GM19025 (cell line): ENCODE measurements around the gene DLG2.

Experiments
- ATAC-seq: cut with Tn5 transposase; IDR thresholded peaks from one replicate; pipeline ENCODE4 v1.9.1; 2021; ENCODE audit warnings: mild to moderate bottlenecking, low read depth, moderate library complexity; ENCODE audit not compliant: unreplicated experiment

The DLG2 gene

DNA sequence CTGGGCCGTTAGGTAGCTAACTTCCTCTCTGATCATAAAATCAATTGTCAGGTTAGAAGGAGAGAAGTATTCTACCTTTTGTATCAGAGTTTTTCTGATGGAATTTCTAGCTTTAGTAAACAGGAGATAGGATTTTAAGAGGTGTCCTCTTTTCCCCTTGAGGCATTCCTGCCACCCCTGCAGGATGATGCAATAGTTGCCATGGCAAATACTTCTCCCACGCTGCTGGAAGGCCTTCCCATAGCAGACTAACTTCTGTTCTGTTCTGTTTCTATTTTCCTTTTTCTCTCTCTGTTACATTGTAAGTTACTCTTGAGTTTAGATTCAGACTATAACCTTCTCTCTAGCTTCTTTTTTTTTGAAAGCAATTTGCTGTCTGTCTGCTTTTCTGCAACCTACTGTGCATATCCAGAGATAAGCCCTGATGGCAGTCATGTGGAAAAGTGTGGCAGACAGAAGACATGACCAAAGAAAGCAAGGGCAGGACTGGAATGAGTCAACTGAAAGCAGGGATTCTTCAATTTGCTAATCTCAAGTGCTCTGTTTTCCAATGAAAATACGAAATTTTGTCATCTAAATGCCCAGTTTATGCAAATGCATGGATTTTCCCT is 679.1 kb downstream of the DLG2 start:
- no peak for ATAC-seq

DNA sequence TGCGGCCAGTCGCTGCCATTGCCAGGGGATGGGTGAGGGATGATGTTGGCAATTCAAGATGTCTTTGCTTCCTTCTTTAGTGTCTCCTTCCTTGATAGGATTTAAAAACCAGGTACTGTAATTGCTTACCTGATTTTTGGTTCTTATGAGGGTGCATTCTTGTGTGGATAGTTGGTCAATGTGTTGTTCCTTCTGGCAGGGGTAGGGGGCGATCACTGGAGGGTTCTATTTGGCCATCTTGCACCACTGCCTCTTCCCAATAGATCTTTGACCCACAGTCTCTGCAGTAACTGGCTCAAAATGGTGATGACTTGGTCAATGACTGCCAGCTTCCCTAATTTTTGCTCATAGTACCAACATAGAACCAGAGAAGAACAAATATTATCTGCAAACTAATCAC is 680.1 kb downstream of the DLG2 start:
- ATAC-seq, result no peak

DNA sequence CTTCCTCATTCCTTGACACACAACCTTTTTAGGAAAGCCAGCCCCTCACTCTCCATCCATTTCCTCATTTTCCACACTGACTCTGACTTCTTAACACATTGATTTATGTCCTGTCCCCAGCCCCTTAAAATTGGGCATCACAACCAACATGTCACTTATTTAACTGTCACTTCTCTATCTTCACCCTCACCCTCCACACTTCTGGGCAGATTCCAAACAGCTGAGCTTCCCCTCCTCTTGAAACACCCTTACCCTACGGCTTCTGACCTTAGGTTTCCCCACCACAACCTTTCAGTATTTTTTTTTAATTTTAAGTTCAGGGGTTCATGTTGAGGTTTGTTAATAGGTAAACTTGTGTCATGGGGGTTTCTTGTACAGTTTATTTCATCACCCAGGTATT is 696.3 kb downstream of the DLG2 start:
- no peak for ATAC-seq

DNA sequence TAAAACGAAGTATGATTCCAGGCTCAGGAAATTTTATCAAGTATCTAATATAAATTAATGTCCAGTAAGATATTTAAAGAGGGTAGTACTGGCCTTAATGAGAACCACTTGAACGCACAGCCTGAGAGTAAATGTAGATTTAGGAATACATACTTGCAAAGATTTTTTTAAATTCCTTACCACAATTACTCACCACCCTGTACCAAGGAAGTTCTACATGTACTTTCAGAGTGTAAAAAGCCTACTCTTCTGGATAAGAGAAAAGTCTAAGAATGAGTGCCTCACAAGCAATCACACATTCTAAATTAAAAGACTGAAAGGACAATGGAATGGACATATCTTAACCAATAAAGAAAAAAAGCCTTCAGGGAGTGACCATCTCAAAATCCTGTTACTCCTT is 697.4 kb downstream of the DLG2 start:
- ATAC-seq, result no peak

DNA sequence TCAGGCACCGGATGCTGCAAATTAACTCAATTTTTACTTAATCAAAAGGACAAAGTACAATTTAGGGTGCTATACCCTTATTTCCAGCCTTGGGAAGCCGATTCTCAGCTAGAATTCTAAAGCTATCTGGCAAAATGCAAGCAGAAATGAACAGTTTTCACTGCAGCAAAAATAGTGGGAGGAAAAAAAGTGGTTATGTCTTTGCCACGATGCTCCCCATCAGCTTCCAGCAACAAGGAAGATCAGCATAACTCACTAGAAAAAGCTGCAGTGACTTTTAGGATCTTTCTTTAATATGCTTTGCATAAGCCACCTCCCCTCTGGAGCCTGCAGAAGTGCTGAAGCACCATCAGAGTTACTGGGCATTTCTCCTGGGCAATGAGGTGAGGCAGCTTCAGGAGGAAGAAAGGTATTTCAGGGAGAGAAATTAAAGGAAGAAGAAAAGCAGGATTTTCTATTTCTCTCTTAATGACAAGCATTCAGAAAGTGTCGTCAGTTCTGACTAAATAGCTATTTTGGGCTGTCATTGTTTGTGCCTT is 702.9 kb downstream of the DLG2 start:
- ATAC-seq, result no peak

DNA sequence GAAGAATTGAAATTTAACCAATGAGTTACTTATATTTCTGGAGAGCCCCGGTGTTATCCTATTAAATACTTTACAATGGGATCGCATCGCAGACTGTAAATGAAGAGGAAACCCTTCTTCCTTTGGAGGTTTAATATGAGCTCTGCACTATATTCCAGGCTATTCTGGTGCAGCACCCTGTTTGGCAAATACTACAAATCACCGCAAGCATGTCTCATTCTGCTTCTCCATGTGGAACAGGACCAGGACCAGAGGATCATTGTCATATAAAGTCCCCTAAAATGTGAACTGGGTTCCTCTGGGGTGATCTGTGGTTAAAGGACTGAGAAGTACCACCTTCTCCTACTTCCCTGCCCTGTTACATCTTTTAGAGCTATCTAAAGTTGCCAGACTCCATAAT is 703.7 kb downstream of the DLG2 start:
- no peak for ATAC-seq

DNA sequence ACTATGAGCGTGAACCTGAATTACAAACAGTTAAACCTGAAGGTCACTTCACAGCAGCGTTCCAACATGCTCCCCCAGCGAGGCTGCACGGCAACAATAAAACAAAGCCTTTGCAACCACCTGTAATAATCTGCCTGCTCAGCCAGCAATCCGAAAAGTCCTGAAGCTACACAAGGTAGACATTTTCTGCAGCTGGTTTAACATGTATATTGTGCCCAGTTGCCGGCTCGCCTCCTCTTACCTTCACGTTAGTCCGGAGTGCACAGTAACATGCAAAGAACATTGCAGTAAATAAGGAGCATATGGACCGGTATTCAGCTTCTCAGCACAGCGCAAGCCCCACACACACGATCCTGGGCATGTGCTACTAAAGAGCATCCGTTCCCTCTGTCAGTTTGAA is 704.3 kb downstream of the DLG2 start:
- no peak for ATAC-seq

DNA sequence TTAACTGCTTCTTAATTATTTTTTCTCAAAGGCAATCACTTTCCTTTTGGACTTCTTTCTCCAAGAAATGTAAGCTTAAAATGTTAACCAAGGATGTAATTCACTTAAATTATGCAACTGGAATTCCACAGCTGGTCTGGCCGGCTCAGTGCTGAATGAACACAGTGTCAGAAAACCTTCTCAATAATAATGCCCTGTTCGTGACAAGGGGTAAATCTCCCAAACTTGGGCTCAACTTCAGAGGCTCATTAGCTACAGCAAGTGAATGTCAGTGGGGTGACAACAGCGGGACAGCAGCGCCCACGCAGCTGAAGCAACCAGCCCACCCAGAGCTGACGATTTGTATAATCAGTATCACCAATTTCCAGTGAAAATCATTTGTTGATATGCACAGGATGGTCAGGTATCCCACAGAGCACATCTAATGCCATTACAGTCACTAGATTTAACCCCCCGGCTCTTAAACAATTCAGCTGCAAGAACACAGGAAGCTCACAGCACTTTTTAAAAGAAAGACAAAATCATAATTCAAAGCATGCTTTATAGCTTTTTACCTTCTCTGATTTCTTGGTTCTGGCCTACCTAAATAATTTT is 704.8 kb downstream of the DLG2 start:
- ATAC-seq, result no peak

DNA sequence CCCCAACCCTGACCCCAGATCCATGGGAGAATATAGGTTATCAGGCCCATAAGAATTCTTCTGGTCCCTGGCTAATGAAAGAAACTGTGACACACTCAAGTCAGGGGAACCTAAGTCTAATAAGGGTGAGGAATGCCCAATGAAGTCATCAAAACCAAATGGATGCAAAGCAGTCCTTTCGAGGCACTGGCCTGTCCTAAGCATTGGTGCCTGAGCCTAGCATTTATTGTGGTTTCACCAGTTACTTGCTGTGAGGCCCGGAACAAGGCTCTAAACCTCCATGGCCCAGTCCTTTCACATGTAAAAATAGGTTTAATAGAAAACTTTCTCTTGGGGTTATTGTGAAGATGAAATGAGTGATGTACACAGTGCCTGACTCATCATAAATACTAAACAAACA is 712.6 kb downstream of the DLG2 start:
- ATAC-seq, result no peak

DNA sequence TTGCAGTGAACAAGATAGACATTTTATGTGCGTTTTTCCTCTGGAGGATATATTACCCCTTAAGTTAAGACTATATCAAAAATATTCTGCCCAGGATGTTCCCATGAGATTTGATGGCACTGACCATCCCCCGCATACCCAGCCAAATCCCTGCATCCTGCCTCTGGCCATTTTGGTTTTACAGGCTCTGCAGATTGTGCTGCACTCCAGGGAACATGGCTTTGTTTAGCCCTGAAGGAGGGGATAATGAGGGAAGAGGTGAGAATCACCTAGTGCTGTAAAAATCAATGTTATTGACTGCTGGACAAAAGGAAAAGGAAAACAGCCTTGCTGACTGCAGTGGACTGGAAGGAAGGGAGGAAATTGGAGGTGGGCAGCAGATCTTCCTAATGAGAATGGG is 717.4 kb downstream of the DLG2 start:
- ATAC-seq, result no peak

DNA sequence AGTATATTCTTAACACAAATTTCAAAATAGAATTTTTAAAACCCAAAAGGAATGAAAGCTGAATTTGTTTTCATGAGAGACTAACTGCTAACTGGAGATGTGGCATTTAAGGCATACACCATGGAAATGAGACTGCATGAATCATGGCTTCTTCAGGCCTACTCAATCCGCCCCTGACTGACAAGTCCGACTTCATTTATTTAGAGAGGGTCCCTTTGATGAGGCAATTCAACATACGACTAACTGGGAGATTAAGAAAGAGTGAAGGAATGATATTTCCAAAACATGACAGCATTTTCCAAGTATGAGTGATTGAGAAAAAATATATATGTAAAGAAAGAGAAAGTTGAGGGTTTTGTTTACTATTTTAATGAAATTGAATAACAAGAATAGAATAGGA is 720.1 kb downstream of the DLG2 start:
- no peak for ATAC-seq

DNA sequence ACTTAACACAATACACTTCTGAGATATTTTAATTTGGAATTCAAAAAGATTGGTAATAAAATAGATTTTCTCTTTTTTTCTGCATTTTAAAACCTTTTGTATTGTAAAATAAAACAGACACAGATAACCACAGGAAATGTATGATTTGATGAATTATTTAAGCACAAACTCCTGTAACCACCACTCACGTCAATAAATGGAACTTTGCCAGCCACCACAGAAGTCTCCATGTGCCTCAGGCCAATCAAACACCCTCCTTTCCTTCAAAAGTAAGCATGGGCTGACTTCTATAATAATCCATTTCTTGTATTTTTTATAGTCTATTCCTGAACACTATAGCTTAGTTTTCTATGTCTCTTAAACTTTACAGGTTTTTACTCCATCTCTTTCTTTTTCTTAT is 721.7 kb downstream of the DLG2 start:
- ATAC-seq, result no peak

DNA sequence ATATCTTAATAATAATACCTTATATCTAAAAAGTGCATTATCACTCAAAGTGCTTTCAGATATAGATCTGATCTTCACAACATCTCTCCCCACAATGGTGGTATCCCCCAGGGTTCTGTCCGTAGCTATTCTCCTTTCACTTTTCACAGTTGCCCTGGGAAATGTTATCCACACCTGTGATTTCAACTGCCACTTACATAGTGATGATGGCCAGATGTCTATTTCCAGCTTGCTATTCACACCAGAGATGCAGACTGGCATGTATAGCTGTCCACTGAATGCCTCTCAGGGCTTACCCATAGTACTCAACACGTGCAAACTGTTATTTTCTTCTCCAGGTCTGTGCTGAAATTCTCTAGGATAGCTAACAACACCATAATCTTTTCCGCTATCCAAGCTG is 724.7 kb downstream of the DLG2 start:
- ATAC-seq, result no peak

DNA sequence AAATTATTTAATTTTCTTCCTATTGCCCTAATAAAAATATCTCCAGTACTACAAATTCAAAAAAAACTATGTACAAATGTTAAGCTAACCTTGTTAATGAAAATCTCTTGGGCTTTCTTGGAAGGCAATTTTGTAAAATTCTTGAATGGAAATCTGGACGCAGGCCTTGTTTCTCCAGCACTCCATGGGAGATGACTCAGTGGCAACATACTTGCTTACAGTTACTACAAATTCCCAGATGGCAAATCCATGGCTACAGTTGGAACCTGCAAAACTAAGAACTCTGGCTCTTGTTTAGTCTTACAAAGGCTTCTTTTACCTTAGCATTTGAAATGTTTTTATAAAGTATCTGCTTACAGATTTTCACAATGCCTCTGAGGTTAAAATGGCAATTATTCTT is 725.2 kb downstream of the DLG2 start:
- no peak for ATAC-seq

DNA sequence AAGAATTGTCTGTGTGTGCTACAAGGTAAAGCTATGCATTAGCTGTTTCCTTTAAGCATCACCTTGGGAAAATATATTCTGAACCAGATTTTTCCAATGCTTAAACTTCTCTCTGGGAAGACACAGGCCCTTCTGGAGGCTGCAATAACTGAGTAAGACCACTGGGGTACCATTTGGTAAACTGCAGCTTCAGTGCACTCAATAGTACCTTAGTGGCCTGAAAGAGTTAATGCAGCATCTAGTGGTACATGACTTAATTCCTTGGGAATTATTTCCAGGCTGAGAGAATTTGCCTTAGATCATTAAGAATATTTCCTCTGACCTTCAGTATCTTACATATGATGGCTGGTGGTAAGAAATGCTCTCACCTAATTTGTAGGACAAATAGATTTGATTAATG is 727.4 kb downstream of the DLG2 start:
- ATAC-seq, result no peak

DNA sequence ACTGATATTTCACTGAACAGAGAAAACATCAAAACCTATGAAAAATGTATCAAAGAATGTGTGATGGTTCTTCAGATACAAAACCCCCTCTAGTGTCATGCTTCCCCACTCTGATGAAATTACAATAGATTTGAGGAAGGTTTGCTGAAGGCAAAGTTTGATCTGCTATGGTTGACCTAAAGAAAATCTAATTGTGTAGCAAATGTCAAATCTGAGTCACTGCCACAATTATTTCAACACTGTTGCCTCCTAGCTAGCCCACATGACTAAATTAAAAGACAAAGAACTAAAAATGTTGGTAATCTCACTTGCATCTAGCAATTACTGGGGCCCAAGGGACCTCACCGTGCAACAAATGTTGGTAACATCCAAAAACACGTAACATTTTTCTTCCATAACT is 728.0 kb downstream of the DLG2 start:
- no peak for ATAC-seq

DNA sequence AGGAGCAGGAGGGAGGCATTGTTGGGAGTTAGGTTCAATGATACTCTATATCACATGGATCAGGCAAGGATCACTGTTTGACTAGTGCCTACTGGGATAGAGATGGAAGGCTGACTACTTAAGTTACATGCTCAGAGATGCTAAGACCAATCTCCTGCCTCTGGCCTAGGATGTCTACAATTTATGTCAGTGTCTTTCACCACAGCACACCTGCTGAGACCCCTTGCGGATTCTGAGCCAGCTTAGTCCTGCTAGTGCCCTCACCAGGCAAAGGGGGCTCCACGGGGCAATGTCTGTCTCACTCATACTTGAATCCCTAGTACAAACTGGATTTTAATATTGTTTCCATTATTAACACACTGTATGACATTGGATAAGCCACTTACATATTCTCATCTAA is 732.5 kb downstream of the DLG2 start:
- no peak for ATAC-seq

DNA sequence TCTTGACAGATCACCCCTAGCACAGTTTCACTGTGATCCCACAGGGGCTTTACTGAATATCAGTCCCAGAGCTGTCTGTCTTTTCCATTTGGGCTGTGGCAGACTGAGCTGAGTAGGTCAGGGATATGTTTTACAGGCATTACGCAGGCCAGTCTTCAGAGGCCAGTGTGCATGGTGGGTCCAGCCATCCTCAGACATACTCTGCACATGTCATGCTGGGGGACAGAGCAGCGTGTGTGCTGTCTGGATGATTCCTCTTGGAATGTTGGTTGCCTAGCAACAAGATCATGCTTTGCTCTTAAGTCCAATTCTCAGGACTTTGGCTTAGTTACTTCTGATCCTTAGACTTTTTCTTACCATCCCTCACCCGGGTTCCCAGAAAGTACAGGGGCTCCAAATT is 736.5 kb downstream of the DLG2 start:
- no peak for ATAC-seq

DNA sequence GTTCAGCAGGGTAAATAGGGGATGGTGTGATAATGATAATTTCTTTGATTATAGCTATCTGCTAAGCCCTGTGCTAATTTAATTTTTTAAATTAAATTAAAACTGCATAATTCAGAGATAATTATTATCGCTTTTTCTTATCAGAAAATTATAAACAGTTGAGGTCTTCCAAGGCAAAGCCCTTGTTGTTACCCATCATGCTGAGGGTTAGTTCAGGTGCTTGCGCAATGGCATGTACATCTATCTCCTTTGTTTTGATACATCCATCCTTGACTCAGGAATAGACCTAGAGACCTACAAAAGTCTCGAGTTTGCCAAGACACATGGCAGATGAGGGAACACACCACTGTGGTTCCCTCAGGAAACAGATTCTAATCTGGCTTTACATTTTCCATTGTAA is 737.6 kb downstream of the DLG2 start:
- ATAC-seq, result no peak

DNA sequence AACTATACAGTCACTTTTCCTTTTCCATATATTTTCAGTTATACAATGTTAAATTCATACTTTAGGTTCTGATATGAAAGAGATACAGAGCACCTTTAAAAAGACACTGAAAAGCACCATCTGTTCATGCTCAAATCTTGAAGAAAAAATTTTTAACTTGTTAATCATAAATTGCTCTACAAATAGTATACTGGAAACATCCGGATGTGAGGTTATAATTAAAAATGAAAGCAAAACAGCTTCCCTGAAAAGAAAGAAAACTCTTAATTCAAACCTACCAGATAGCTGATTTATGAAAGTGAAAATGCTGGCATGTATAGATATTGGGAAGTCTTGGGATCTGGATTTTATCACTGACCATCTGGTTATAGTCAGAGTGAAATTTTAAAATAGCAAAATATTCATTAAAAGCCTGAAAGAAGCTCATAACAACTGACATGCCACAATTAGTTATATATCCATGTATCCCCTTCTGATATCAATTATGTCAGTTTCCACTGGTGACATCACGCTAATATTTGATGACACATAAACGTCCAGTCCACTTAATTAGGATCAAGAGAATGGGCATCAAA is 740.0 kb downstream of the DLG2 start:
- no peak for ATAC-seq

DNA sequence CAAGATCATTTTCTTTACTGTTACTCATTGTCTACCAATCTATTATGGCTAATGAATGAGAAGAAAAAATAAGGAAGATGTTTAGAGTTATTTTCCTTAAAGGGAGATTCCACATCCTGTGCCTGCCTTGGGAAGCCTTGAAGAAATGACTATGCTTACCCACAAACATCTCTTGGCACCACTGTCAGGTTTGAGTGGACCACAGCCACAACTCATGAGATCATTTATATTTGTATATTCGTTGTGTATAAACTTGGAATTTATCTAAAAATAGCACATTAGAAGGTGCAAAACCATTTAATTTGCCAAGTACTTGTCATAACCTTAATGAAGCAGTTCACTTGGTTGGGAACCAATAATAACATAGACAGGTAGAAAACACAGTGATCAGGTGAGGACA is 740.8 kb downstream of the DLG2 start:
- no peak for ATAC-seq

DNA sequence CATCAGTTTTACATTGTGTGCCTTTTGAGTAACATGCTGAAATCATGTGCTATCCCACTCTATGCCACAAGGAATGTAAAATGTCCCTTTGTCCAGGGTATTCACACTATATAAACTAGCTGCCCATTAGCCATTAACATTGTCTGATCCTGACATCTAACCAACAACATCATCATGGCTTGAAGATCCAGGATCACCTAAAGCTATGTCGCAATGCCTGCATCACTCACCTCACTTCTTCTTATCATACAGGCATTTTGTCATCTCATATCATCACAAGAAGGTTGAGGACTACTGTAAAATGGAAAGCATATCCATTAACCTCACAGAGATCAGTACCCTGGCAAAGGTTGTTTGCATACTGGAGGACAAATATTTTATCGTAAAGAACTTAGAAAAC is 742.3 kb downstream of the DLG2 start:
- no peak for ATAC-seq
